HEK293T (cell line): ENCODE data around the gene TMEM242.

Experiments
- ARNT ChIP-seq: fragments of 450-650 bp; IDR thresholded peaks from 2 replicates; pipeline ENCODE4 v1.6.1; 2017; ENCODE audit warnings: mild to moderate bottlenecking
- BHLHE40 ChIP-seq: fragments of 450-650 bp; IDR thresholded peaks from 2 replicates; pipeline ENCODE4 v1.6.1; 2016; ENCODE audit warnings: mild to moderate bottlenecking, moderate library complexity, borderline replicate concordance
- CTBP1 ChIP-seq: fragments of 450-650 bp; IDR thresholded peaks from 2 replicates; pipeline ENCODE4 v1.6.1; 2016; ENCODE audit warnings: borderline replicate concordance
- ELF4 ChIP-seq: fragments of 450-650 bp; IDR thresholded peaks from 2 replicates; pipeline ENCODE4 v1.6.1; 2017; ENCODE audit warnings: antibody characterized with exemption
- FOXA1 ChIP-seq: fragments of 450-650 bp; IDR thresholded peaks from 2 replicates; pipeline ENCODE4 v1.6.1; 2016; ENCODE audit warnings: mild to moderate bottlenecking
- FOXK2 ChIP-seq: fragments of 450-650 bp; IDR thresholded peaks from 2 replicates; pipeline ENCODE4 v1.6.1; 2016; ENCODE audit warnings: mild to moderate bottlenecking
- FOXM1 ChIP-seq: fragments of 450-650 bp; IDR thresholded peaks from 2 replicates; pipeline ENCODE4 v1.6.1; 2017; ENCODE audit warnings: mild to moderate bottlenecking, borderline replicate concordance
- HDGF ChIP-seq: fragments of 450-650 bp; IDR thresholded peaks from 2 replicates; pipeline ENCODE4 v1.6.1; 2017; ENCODE audit warnings: antibody characterized with exemption, borderline replicate concordance
- NFRKB ChIP-seq: fragments of 450-650 bp; IDR thresholded peaks from 2 replicates; pipeline ENCODE4 v1.6.1; 2016; ENCODE audit warnings: mild to moderate bottlenecking, moderate library complexity
- SP1 ChIP-seq: fragments of 450-650 bp; IDR thresholded peaks from 2 replicates; pipeline ENCODE4 v1.6.1; 2017
- SUZ12 ChIP-seq: fragments of 450-650 bp; IDR thresholded peaks from 2 replicates; pipeline ENCODE4 v1.6.1; 2016; ENCODE audit warnings: mild to moderate bottlenecking
- TARDBP ChIP-seq: fragments of 450-650 bp; IDR thresholded peaks from 2 replicates; pipeline ENCODE4 v1.6.1; 2016
- TF ChIP-seq, protein P1 (sequence below): fragments of 450-650 bp; IDR thresholded peaks from 2 replicates; pipeline ENCODE4 v1.6.1; 2016

GRCh38 chr6:157265635-157266034 is 57.7 kb downstream of the TMEM242 start:
- TF ChIP-seq TARDBP (no peak), ARNT (no peak), FOXA1 (no peak), FOXM1 (no peak), CTBP1 (no peak), FOXK2 (no peak), SP1 (no peak), SUZ12 (no peak), BHLHE40 (no peak), HDGF (no peak), ELF4 (no peak), NFRKB (no peak)
- TF ChIP-seq, protein P1, sequence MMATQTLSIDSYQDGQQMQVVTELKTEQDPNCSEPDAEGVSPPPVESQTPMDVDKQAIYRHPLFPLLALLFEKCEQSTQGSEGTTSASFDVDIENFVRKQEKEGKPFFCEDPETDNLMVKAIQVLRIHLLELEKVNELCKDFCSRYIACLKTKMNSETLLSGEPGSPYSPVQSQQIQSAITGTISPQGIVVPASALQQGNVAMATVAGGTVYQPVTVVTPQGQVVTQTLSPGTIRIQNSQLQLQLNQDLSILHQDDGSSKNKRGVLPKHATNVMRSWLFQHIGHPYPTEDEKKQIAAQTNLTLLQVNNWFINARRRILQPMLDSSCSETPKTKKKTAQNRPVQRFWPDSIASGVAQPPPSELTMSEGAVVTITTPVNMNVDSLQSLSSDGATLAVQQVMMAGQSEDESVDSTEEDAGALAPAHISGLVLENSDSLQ = no peak
